Measurements from ENCODE around the gene PRKN.

Gene PRKN

DNA sequence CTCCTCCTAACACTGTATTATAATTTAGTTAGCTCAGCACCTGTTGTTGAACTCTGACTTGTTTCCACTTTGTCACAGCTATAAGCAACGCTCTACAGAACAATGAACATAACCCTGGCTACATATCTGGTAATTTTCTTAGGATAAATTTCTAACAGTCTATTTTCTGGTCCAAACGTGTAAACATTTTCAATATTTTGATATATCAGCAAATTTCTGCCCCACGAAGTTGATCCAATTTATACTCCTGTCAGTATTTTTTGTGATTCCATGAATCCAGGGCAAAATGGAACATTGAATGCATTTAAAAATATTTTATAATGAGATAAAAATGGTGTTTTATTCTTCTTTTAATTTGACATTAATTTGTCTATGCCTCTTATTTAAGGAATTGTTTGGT is 1005.2 kb downstream of the PRKN start:
- FAIRE-seq: no peak

GRCh38 chr6:161721511-161721910 is 1006.1 kb downstream of the PRKN start:
- no peak for DNase-seq (ENCODE audit: insufficient read length, low spot score)
- FAIRE-seq: no peak

More for the DNA sequence above, 1005.2 kb downstream of the PRKN start:
- no peak for DNase-seq (ENCODE audit: insufficient read length, low spot score)

DNA sequence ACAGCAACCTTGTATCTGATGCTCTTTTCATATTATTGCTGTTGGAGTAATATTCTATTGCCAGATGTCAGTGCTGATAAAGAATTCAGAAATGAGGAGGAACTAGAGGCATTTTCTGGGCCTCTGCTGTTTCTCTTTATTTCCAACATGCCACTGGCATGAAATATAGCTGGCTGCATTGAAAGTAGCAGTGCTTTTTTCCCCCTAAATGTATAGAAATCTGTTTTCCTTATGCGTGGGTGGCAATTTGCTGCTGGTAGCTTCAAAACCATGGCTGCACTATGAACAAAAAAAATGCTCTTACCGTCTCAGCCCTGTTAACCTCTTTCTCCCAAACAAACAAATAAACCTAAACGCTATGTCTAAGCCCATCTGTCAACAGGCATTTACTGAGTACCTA is 1011.4 kb downstream of the PRKN start:
- FAIRE-seq: no peak
- DNase-seq (ENCODE audit: insufficient read length, low spot score): no peak

DNA sequence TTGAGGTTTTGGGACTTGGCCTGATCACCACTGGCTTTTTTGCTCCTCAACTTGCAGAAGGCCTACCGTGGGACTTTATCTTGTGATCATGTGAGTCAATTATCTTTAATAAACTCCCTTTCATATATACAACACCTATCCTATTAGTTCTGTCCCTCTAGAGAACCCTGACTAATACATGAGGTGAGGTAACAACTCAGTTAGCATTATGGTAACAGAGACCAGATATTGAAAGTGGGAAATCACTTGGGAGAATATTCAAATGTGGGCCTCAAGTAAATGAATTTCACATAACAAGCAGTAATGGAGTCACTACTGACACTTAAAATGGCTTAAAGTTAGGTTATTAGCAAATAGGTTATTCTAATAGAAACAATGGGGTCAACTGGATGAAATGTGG is 1015.6 kb downstream of the PRKN start:
- FAIRE-seq (no peak), DNase-seq (ENCODE audit: insufficient read length, low spot score) (no peak)

DNA sequence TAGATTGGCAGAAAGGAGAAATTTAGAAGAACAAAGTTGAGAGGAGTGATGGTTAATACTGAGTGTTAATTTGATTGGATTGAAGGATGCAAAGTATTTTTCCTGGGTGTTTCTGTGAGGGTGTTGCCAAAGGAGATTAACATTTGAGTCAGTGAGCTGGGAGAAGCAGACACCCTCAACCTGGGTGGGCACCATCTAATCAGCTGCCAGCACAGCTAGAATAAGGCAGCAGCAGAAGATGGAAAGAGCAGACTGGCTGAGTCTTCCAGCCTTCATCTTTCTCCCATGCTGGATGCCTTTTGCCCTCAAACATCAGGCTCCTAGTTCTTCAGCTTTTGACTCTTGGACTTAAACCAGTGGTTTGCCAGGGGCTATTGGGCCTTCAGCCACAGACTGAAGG is 1016.1 kb downstream of the PRKN start:
- FAIRE-seq (no peak), DNase-seq (ENCODE audit: insufficient read length, low spot score) (no peak)

- FAIRE-seq: no peak
- no peak for DNase-seq (ENCODE audit: insufficient read length, low spot score)
Observed at GRCh38 chr6:161710698-161711097, 1016.9 kb downstream of the PRKN start.

- FAIRE-seq (no peak), DNase-seq (ENCODE audit: insufficient read length, low spot score) (no peak)
Observed at GRCh38 chr6:161701056-161701455, 1026.5 kb downstream of the PRKN start.

DNA sequence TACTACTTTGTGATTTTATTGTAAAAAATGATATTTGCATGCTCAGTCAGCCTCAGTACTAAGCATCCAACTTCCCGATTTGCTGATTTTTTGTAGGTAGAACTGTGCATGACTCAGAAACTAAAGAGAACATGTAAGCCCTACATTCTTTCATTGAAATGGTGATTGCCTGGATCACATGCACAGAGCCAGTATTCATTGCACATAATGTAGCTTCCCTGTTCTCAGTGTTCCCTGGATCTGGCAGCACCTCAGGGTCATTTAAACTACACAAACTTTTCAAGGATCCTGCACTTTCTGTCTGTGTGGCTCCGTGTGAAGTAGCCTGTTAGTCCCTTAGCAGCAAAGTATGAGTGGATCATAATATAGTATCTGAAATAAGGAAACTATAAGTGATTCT is 1030.8 kb downstream of the PRKN start:
- no peak for DNase-seq (ENCODE audit: insufficient read length, low spot score)
- FAIRE-seq: no peak

- no peak for DNase-seq (ENCODE audit: insufficient read length, low spot score)
- no peak for FAIRE-seq
Observed at GRCh38 chr6:161694995-161695394, 1032.6 kb downstream of the PRKN start.

GRCh38 chr6:161686655-161687054 is 1040.9 kb downstream of the PRKN start:
- no peak for DNase-seq (ENCODE audit: insufficient read length, low spot score)
- no peak for FAIRE-seq

DNA sequence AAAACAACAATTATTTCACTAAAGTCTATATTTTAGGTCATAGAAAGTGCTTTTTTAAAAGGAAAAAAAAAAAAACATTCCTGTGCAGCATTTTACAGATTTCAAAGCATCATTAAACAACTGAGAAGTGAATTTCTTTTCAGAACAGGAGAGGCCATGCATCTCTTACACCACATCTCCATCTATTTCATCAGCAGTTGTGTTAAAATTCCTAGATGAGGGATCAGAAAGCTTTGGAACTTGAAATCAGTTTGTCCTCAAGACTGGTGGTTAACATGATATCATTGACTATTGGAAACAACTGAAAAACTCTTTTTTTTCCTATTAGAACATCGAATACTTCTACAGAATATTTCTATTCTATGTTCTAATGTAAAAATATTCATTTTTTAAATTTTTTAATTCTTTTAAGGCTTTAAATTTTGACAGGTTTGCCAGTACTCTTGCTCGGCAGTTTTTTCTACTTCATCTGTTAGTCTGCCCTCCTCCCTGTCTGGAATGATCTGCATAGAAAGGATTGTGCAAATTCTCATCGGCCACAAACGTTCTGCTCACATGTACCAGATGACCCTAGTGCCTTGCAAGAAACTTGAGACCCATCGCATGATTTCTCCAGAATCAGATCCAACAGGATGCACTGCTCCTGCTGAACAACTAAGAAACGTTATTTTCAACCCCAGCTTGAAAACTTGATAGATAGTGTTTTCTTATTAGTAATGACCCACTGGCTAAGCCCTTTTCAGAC is 1042.7 kb downstream of the PRKN start:
- FAIRE-seq (no peak), DNase-seq (ENCODE audit: insufficient read length, low spot score) (no peak)

- no peak for DNase-seq (ENCODE audit: insufficient read length, low spot score)
- no peak for FAIRE-seq
Observed at GRCh38 chr6:161683400-161683799, 1044.2 kb downstream of the PRKN start.

DNA sequence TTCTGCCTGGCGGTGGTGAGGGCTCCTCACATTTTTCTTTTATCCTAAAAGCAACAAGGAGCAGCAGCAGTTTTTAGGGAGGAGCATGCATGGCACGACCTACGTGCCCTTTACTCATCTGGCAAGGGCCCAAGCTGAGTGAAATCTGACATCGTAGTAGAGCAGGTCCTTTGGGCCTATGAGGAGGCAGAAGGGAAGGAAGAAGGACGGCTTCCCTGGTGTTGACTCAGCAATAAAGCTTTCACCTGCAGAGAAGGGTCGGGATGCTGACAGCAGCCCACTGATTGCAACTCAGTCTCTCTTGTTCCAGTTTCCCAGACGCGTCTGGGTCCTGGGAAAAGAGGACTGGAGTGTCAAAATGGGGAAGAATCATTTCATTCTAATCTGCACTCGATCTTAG is 1044.6 kb downstream of the PRKN start:
- no peak for DNase-seq (ENCODE audit: insufficient read length, low spot score)
- no peak for FAIRE-seq

GRCh38 chr6:161679980-161680538 is 1047.5 kb downstream of the PRKN start:
- no peak for FAIRE-seq
- DNase-seq (ENCODE audit: insufficient read length, low spot score): no peak

GRCh38 chr6:161677188-161677587 is 1050.4 kb downstream of the PRKN start:
- FAIRE-seq (peak; percentile 23), DNase-seq (ENCODE audit: insufficient read length, low spot score) (no peak)

DNA sequence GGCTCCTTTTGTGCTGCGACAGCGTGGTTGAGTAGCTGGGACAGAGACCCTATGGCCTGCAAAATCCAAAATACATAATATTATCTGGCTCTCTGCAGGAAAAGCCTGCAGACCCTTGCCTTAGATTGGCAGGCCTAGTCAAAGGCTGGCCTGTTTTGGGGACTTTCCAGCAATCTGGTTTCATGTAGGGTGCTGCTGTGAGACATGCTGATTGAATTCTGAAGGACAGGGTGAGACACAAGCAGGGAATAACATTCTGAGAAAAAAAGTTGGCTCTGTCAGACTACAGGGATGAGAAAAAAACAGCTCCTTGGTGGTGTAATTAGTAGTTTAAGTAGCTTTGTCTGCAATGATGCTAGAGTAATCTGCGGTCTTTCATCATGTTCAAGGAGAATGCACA is 1051.0 kb downstream of the PRKN start:
- DNase-seq (ENCODE audit: insufficient read length, low spot score) (no peak), FAIRE-seq (no peak)

GRCh38 chr6:161674930-161675682 is 1052.5 kb downstream of the PRKN start:
- no peak for FAIRE-seq

GRCh38 chr6:161673026-161673425 is 1054.5 kb downstream of the PRKN start:
- no peak for DNase-seq (ENCODE audit: insufficient read length, low spot score)
- FAIRE-seq: no peak

More at GRCh38 chr6:161674930-161675682, 1052.5 kb downstream of the PRKN start:
- DNase-seq (ENCODE audit: insufficient read length, low spot score): no peak

DNA sequence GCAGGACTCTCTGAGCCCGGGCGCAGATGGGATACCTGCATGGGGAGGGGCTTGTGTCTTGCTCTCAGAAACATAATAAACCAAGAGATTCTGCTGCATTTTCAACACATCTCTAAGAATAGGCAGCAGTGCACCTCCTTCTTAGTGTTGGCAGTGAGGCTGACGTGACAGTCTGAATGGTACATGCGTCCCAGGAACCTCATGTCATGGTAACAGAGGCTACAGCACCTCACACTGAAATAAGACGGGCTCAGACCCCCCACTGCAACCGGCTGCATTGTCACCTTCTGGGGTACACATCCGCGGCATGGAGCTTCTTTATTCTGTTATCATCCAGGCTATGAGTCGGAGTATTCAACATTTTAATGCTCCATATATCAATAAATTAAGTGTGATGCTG is 1056.4 kb downstream of the PRKN start:
- DNase-seq (ENCODE audit: insufficient read length, low spot score) (no peak), FAIRE-seq (no peak)

GRCh38 chr6:161668665-161669064 is 1058.9 kb downstream of the PRKN start:
- FAIRE-seq: no peak
- DNase-seq (ENCODE audit: insufficient read length, low spot score): no peak

DNA sequence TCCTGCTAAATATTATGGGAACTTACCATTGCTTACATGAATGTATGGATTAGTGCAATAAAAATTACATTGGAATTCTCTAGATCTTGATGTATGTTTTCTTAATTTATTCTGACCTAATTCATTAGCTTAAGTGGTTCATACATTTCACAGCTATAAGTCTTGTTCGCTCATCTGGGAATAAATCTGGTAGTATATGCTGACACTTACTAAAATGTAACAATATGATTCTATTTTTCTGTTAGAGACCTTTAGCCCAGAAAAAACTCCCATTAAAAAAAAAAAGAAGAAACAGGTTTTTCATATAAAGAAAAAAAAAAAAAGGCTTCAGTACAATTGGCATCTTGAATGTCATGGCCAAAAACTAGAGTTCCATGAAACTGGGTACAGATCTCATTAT is 1059.6 kb downstream of the PRKN start:
- DNase-seq (ENCODE audit: insufficient read length, low spot score): no peak
- FAIRE-seq: no peak

GRCh38 chr6:161663682-161664081 is 1063.9 kb downstream of the PRKN start:
- DNase-seq (ENCODE audit: insufficient read length, low spot score): no peak
- no peak for FAIRE-seq
